Measurements from ENCODE around the gene SP3.

DNA sequence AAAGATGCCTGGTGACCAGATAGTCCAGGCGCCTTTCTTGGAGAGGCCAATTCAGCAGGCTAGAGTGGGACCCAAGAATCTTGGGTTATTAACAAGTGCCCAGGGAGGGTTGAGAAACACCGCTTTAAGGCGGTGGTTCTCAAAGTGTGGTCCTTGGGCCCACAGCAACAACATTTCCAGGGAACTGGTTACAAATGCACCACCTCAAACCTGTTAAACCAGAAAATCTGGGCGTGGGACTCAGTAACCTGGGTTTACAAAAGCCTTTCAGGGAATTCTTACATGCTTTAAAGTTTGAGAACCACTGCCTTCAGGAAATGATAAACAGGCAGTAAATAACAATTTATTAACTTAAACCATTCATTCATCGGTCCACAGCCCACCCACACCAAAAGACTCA, 92.5 kb downstream of the SP3 start:
- TF ChIP-seq, protein P1, sequence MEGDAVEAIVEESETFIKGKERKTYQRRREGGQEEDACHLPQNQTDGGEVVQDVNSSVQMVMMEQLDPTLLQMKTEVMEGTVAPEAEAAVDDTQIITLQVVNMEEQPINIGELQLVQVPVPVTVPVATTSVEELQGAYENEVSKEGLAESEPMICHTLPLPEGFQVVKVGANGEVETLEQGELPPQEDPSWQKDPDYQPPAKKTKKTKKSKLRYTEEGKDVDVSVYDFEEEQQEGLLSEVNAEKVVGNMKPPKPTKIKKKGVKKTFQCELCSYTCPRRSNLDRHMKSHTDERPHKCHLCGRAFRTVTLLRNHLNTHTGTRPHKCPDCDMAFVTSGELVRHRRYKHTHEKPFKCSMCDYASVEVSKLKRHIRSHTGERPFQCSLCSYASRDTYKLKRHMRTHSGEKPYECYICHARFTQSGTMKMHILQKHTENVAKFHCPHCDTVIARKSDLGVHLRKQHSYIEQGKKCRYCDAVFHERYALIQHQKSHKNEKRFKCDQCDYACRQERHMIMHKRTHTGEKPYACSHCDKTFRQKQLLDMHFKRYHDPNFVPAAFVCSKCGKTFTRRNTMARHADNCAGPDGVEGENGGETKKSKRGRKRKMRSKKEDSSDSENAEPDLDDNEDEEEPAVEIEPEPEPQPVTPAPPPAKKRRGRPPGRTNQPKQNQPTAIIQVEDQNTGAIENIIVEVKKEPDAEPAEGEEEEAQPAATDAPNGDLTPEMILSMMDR (IDR thresholded peaks at IDR 0.05; ENCODE audit: low read depth, low read length, poor library complexity, severe bottlenecking): no peak
- TF ChIP-seq EZH2phosphoT487 (IDR thresholded peaks at IDR 0.05; ENCODE audit: borderline replicate concordance, low read length): no peak
